Brain microvascular endothelial cell (primary cell): ENCODE data around the gene PEX3.

Experiments used
- DNase-seq: peaks from one replicate; pipeline ENCODE4 v3.0.0-alpha.2; 2020
- H3K27ac ChIP-seq: fragments of 250-450 bp; sonication (Bioruptor Pico); 2 replicates; pipeline ENCODE4 v1.5.1; 2020; ENCODE audit warnings: mild to moderate bottlenecking, moderate library complexity
- H3K27me3 ChIP-seq: fragments of 250-450 bp; sonication (Bioruptor Pico); replicated peaks from 2 replicates; pipeline ENCODE4 v1.5.1; 2020; ENCODE audit warnings: mild to moderate bottlenecking
- H3K36me3 ChIP-seq: fragments of 250-450 bp; sonication (Bioruptor Pico); replicated peaks from 2 replicates; pipeline ENCODE4 v1.5.1; 2020; ENCODE audit warnings: mild to moderate bottlenecking
- H3K4me3 ChIP-seq: 2 replicates; pipeline ENCODE4 v1.5.1; 2011; ENCODE audit warnings: low read depth, mild to moderate bottlenecking, control low read depth, low read length, moderate library complexity
- CTCF ChIP-seq: IDR thresholded peaks from 2 replicates; pipeline ENCODE4 v1.5.1; 2011; ENCODE audit warnings: low read depth, mild to moderate bottlenecking, moderate library complexity, low read length, control low read depth, inconsistent platforms; ENCODE audit errors: missing control alignments
- in situ Hi-C: cut with HindIII; loops from 2 replicates; pipeline ENCODE4 v1.10.0; 2017; ENCODE audit warnings: low sequenced_read_pairs, low pct_ligation_motif_present

Gene PEX3

GRCh38 chr6:143450453-143451371 lies at the start of gene PEX3, which contains the start of gene ADAT2:
TSS of gene PEX3 (plus strand) at chr6:143450805. CDS start at chr6:143451043, 238 bp downstream.
TSS of gene ADAT2 (minus strand) at chr6:143450695. CDS start at chr6:143450658, 37 bp downstream.
- in situ Hi-C loops = no loop called here
- Histone ChIP-seq H3K4me3 (peak within 1 kb of the TSS; percentile 92), H3K27me3 (no peaks in the 10 kb centered on the region), H3K36me3 (no peaks in the 10 kb centered on the region), H3K27ac (peak within 1 kb of the TSS; percentile 49)
- no peak for TF ChIP-seq CTCF
- DNase-seq = peak; percentile 95

GRCh38 chr6:143401068-143401446 lies 49.5 kb upstream of the PEX3 start:
- in situ Hi-C loops = no loop called here
- no peak for TF ChIP-seq CTCF
- Histone ChIP-seq H3K36me3 (no peaks in the 10 kb centered on the region), H3K27me3 (no peaks in the 10 kb centered on the region), H3K4me3 (no peak overlapping the region), H3K27ac (no peak overlapping the region)
- no peak for DNase-seq

GRCh38 chr6:143401636-143402370 lies 48.8 kb upstream of the PEX3 start:
- Histone ChIP-seq H3K27ac (no peak overlapping the region), H3K27me3 (no peaks in the 10 kb centered on the region), H3K36me3 (no peaks in the 10 kb centered on the region), H3K4me3 (no peak overlapping the region)
- DNase-seq = no peak
- in situ Hi-C loops = no loop called here
- TF ChIP-seq CTCF = no peak

GRCh38 chr6:143402721-143403336 lies 47.8 kb upstream of the PEX3 start:
- no peak for TF ChIP-seq CTCF
- in situ Hi-C loops = no loop called here
- DNase-seq = no peak
- Histone ChIP-seq H3K27ac (no peak overlapping the region), H3K4me3 (no peak overlapping the region), H3K27me3 (no peaks in the 10 kb centered on the region), H3K36me3 (no peaks in the 10 kb centered on the region)

GRCh38 chr6:143405373-143406154 lies 45.0 kb upstream of the PEX3 start:
- DNase-seq = peak; percentile 73
- no peaks in the 10 kb centered on the region for H3K36me3 ChIP-seq
- peak overlapping the region; percentile 61 for H3K27ac ChIP-seq
- no peak for TF ChIP-seq CTCF
- no peak overlapping the region for H3K4me3 ChIP-seq
- H3K27me3 ChIP-seq = no peaks in the 10 kb centered on the region
- in situ Hi-C loops = no loop called here
